ENCODE measurements around the gene CD55. TPM values are rescaled to one million over a fixed set of nuclear protein-coding genes. Genes with fewer than 3 reads are reported as not detected.

The CD55 gene
- total RNA-seq, 1 experiment from 2014 or later = 22.9 TPM

GRCh38 chr1:207298186-207298585, 23.3 kb upstream of the CD55 start:
- no peaks in the 10 kb centered on the region for H3K36me3 ChIP-seq
- H3K9me3 ChIP-seq (replicated peaks) = no peaks in the 10 kb centered on the region
- no peak overlapping the region for H3K4me3 ChIP-seq
- H3K27me3 ChIP-seq = no peaks in the 10 kb centered on the region
- no peak for DNase-seq
- H3K4me1 ChIP-seq = no peaks in the 10 kb centered on the region; the same call in 1 of the 2 replicates
- no peak overlapping the region for H3K27ac ChIP-seq

- Histone ChIP-seq H3K4me1 (no peaks in the 10 kb centered on the region), H3K27ac (no peak overlapping the region), H3K4me3 (no peak overlapping the region), H3K36me3 (no peaks in the 10 kb centered on the region), H3K27me3 (no peaks in the 10 kb centered on the region), H3K9me3 (replicated peaks) (no peaks in the 10 kb centered on the region)
- DNase-seq = no peak
These were observed 22.7 kb upstream of the CD55 start for GRCh38 chr1:207298636-207299398.

- Histone ChIP-seq H3K36me3 (no peaks in the 10 kb centered on the region), H3K27me3 (no peaks in the 10 kb centered on the region), H3K4me1 (peaks cover 3% of the 10 kb centered on the region; the same call in 1 of the 2 replicates), H3K9me3 (replicated peaks) (no peaks in the 10 kb centered on the region), H3K4me3 (no peak overlapping the region), H3K27ac (no peak overlapping the region)
- no peak for DNase-seq
These were observed 20.5 kb upstream of the CD55 start for GRCh38 chr1:207300970-207301369.

GRCh38 chr1:207302618-207303393, 18.7 kb upstream of the CD55 start:
- H3K4me3 ChIP-seq = no peak overlapping the region
- no peak overlapping the region for H3K27ac ChIP-seq
- no peaks in the 10 kb centered on the region for H3K9me3 ChIP-seq (replicated peaks)
- no peak for DNase-seq
- peaks cover 3% of the 10 kb centered on the region; the same call in 1 of the 2 replicates for H3K4me1 ChIP-seq
- H3K27me3 ChIP-seq = no peaks in the 10 kb centered on the region
- no peaks in the 10 kb centered on the region for H3K36me3 ChIP-seq

- Histone ChIP-seq H3K27ac (no peak overlapping the region), H3K4me1 (peaks cover 4% of the 10 kb centered on the region), H3K36me3 (no peaks in the 10 kb centered on the region), H3K9me3 (replicated peaks) (no peaks in the 10 kb centered on the region), H3K27me3 (no peaks in the 10 kb centered on the region), H3K4me3 (no peak overlapping the region)
- peak in 1 of 2 experiments; percentile 9 for DNase-seq
These were observed 16.6 kb upstream of the CD55 start for GRCh38 chr1:207304710-207305488.

- DNase-seq = no peak
- H3K4me3 ChIP-seq = no peak overlapping the region
- H3K36me3 ChIP-seq = no peaks in the 10 kb centered on the region
- H3K9me3 ChIP-seq (replicated peaks) = no peaks in the 10 kb centered on the region
- peaks cover 9% of the 10 kb centered on the region for H3K4me1 ChIP-seq
- no peak overlapping the region for H3K27ac ChIP-seq
- H3K27me3 ChIP-seq = no peaks in the 10 kb centered on the region
These were observed 16.0 kb upstream of the CD55 start for GRCh38 chr1:207305489-207305873.

GRCh38 chr1:207306023-207306422, 15.5 kb upstream of the CD55 start:
- Histone ChIP-seq H3K9me3 (replicated peaks) (no peaks in the 10 kb centered on the region), H3K27me3 (no peaks in the 10 kb centered on the region), H3K4me3 (no peak overlapping the region), H3K36me3 (no peaks in the 10 kb centered on the region), H3K4me1 (peaks cover 11% of the 10 kb centered on the region), H3K27ac (no peak overlapping the region)
- DNase-seq = no peak

GRCh38 chr1:207306603-207307002, 14.9 kb upstream of the CD55 start:
- no peaks in the 10 kb centered on the region for H3K36me3 ChIP-seq
- no peaks in the 10 kb centered on the region for H3K9me3 ChIP-seq (replicated peaks)
- no peak overlapping the region for H3K27ac ChIP-seq

GRCh38 chr1:207308451-207309190, 12.9 kb upstream of the CD55 start:
- H3K27ac ChIP-seq = no peak overlapping the region
- no peaks in the 10 kb centered on the region for H3K36me3 ChIP-seq
- peaks cover 23% of the 10 kb centered on the region for H3K4me1 ChIP-seq
- H3K4me3 ChIP-seq = no peak overlapping the region
- no peaks in the 10 kb centered on the region for H3K27me3 ChIP-seq
- DNase-seq = no peak
- H3K9me3 ChIP-seq (replicated peaks) = no peaks in the 10 kb centered on the region

More at GRCh38 chr1:207306603-207307002, 14.9 kb upstream of the CD55 start:
- Histone ChIP-seq H3K27me3 (no peaks in the 10 kb centered on the region), H3K4me3 (no peak overlapping the region), H3K4me1 (peaks cover 17% of the 10 kb centered on the region)
- no peak for DNase-seq

GRCh38 chr1:207309745-207310273, 11.7 kb upstream of the CD55 start:
- Histone ChIP-seq H3K27me3 (no peaks in the 10 kb centered on the region), H3K9me3 (replicated peaks) (no peaks in the 10 kb centered on the region), H3K4me1 (peaks cover 20% of the 10 kb centered on the region), H3K36me3 (no peaks in the 10 kb centered on the region), H3K27ac (peak overlapping the region; percentile 35), H3K4me3 (peak overlapping the region; percentile 43)
- peak; percentile 64 to 67 for DNase-seq

GRCh38 chr1:207311888-207312603, 9.4 kb upstream of the CD55 start:
- no peak for DNase-seq
- Histone ChIP-seq H3K4me3 (no peak overlapping the region), H3K9me3 (replicated peaks) (no peaks in the 10 kb centered on the region), H3K36me3 (no peaks in the 10 kb centered on the region), H3K27me3 (no peaks in the 10 kb centered on the region), H3K27ac (no peak overlapping the region), H3K4me1 (peaks cover 20% of the 10 kb centered on the region)

- no peak for DNase-seq
- Histone ChIP-seq H3K9me3 (replicated peaks) (no peaks in the 10 kb centered on the region), H3K27me3 (no peaks in the 10 kb centered on the region), H3K4me1 (peaks cover 20% of the 10 kb centered on the region), H3K36me3 (no peaks in the 10 kb centered on the region), H3K27ac (no peak overlapping the region), H3K4me3 (no peak overlapping the region)
These were observed 8.9 kb upstream of the CD55 start for GRCh38 chr1:207312604-207312920.

- no peaks in the 10 kb centered on the region for H3K27me3 ChIP-seq
- H3K4me1 ChIP-seq = peaks cover 20% of the 10 kb centered on the region
- H3K36me3 ChIP-seq = no peaks in the 10 kb centered on the region
- no peak for DNase-seq
- H3K27ac ChIP-seq = no peak overlapping the region
- H3K4me3 ChIP-seq = no peak overlapping the region
- H3K9me3 ChIP-seq (replicated peaks) = no peaks in the 10 kb centered on the region
These were observed 8.3 kb upstream of the CD55 start for GRCh38 chr1:207313131-207313530.

- Histone ChIP-seq H3K27me3 (no peaks in the 10 kb centered on the region), H3K9me3 (replicated peaks) (no peaks in the 10 kb centered on the region), H3K4me1 (peaks cover 19% of the 10 kb centered on the region), H3K27ac (no peak overlapping the region), H3K36me3 (no peaks in the 10 kb centered on the region), H3K4me3 (no peak overlapping the region)
- DNase-seq = no peak
These were observed 6.7 kb upstream of the CD55 start for GRCh38 chr1:207314816-207315215.
